H9 (cell line): ENCODE results near the gene CNGA4. TPM values are rescaled to one million over a fixed set of nuclear protein-coding genes. Genes with fewer than 3 reads are reported as not detected.

Experiments used
- DNase-seq: peaks from one replicate; pipeline ENCODE4 v3.0.0-alpha.2; 2017
- H2AFZ ChIP-seq: one replicate; pipeline ENCODE4 v1.6.1; 2013; ENCODE audit warnings: mild to moderate bottlenecking, low read length, control low read depth, moderate library complexity
- H2AK5ac ChIP-seq: 2 replicates; pipeline ENCODE4 v1.6.1; 2013; ENCODE audit warnings: low read length, control low read depth, mixed read lengths; ENCODE audit not compliant: insufficient read length
- H2BK120ac ChIP-seq: one replicate; pipeline ENCODE4 v1.6.1; 2013; ENCODE audit warnings: low read depth, mild to moderate bottlenecking, low read length, control low read depth, inconsistent platforms; ENCODE audit not compliant: poor library complexity, severe bottlenecking
- H2BK12ac ChIP-seq: 2 replicates; pipeline ENCODE4 v1.6.1; 2013; ENCODE audit warnings: low read length, control low read depth, mixed read lengths, low read depth; ENCODE audit not compliant: insufficient read length
- H2BK15ac ChIP-seq: 2 replicates; pipeline ENCODE4 v1.6.1; 2013; ENCODE audit warnings: low read depth, low read length, control low read depth
- H2BK20ac ChIP-seq: one replicate; pipeline ENCODE4 v1.6.1; 2013; ENCODE audit warnings: low read depth, mild to moderate bottlenecking, low read length, control low read depth, inconsistent platforms; ENCODE audit not compliant: poor library complexity, severe bottlenecking
- H2BK5ac ChIP-seq: 2 replicates; pipeline ENCODE4 v1.6.1; 2013; ENCODE audit warnings: low read length, control low read depth, mixed read lengths; ENCODE audit not compliant: insufficient read length
- H3K14ac ChIP-seq: 2 replicates; pipeline ENCODE4 v1.6.1; 2013; ENCODE audit warnings: low read length, control low read depth; ENCODE audit not compliant: insufficient read depth
- H3K18ac ChIP-seq: 2 replicates; pipeline ENCODE4 v1.6.1; 2013; ENCODE audit warnings: low read depth, mild to moderate bottlenecking, mixed read lengths, low read length, control low read depth; ENCODE audit not compliant: insufficient read length
- H3K23ac ChIP-seq: 2 replicates; pipeline ENCODE4 v1.6.1; 2013; ENCODE audit warnings: low read length, control low read depth, mixed read lengths, low read depth; ENCODE audit not compliant: insufficient read length
- H3K23me2 ChIP-seq: 2 replicates; pipeline ENCODE4 v1.6.1; 2013; ENCODE audit warnings: low read depth, mild to moderate bottlenecking, mixed read lengths, low read length, control low read depth; ENCODE audit not compliant: insufficient read length, poor library complexity, severe bottlenecking
- H3K27ac ChIP-seq: 2 replicates; pipeline ENCODE4 v1.5.1; 2013; ENCODE audit warnings: low read length, control low read depth, mixed read lengths, low read depth; ENCODE audit not compliant: insufficient read length
- H3K27me3 ChIP-seq: 2 replicates; pipeline ENCODE4 v1.6.1; 2013; ENCODE audit warnings: low read length, control low read depth, inconsistent platforms; ENCODE audit not compliant: insufficient read depth
- H3K4ac ChIP-seq: 2 replicates; pipeline ENCODE4 v1.6.1; 2013; ENCODE audit warnings: low read depth, mild to moderate bottlenecking, control low read depth, inconsistent platforms, low read length, moderate library complexity
- H3K4me1 ChIP-seq: 2 replicates; pipeline ENCODE4 v1.6.1; 2013; ENCODE audit warnings: low read length, control low read depth, inconsistent platforms; ENCODE audit not compliant: insufficient read depth
- H3K4me2 ChIP-seq: 2 replicates; pipeline ENCODE4 v1.6.1; 2013; ENCODE audit warnings: low read length, control low read depth, mixed read lengths; ENCODE audit not compliant: insufficient read length, insufficient read depth
- H3K56ac ChIP-seq: 2 replicates; pipeline ENCODE4 v1.6.1; 2013; ENCODE audit warnings: low read depth, mild to moderate bottlenecking, mixed read lengths, low read length, control low read depth; ENCODE audit not compliant: insufficient read length
- H3K79me1 ChIP-seq: 2 replicates; pipeline ENCODE4 v1.6.1; 2013; ENCODE audit warnings: low read depth, mild to moderate bottlenecking, moderate library complexity, low read length, control low read depth, inconsistent platforms; ENCODE audit not compliant: insufficient read depth, poor library complexity, severe bottlenecking
- H3K79me2 ChIP-seq: 2 replicates; pipeline ENCODE4 v1.6.1; 2013; ENCODE audit warnings: low read length, control low read depth, inconsistent platforms; ENCODE audit not compliant: insufficient read depth
- H3K9ac ChIP-seq: 2 replicates; pipeline ENCODE4 v1.6.1; 2013; ENCODE audit warnings: low read length, control low read depth, mixed read lengths; ENCODE audit not compliant: insufficient read length; ENCODE audit errors: extremely low read depth
- H3K9me3 ChIP-seq: one replicate; pipeline ENCODE4 v1.6.1; 2013; ENCODE audit warnings: low read depth, low read length, inconsistent platforms; ENCODE audit not compliant: control insufficient read depth
- H3T11ph ChIP-seq: one replicate; pipeline ENCODE4 v1.6.1; 2013; ENCODE audit warnings: mild to moderate bottlenecking, low read length, control low read depth, inconsistent platforms
- H4K20me1 ChIP-seq: one replicate; pipeline ENCODE4 v1.6.1; 2013; ENCODE audit not compliant: control insufficient read depth, insufficient read length, insufficient read depth
- H4K5ac ChIP-seq: 2 replicates; pipeline ENCODE4 v1.6.1; 2013; ENCODE audit warnings: low read depth, mild to moderate bottlenecking, mixed read lengths, low read length, control low read depth; ENCODE audit not compliant: insufficient read length
- H4K8ac ChIP-seq: replicated peaks from 2 replicates; pipeline ENCODE4 v1.6.1; 2013; ENCODE audit warnings: low read length, control low read depth, mixed read lengths, low read depth; ENCODE audit not compliant: insufficient read length
- H4K91ac ChIP-seq: 2 replicates; pipeline ENCODE4 v1.6.1; 2013; ENCODE audit warnings: low read depth, mild to moderate bottlenecking, moderate library complexity, mixed read lengths, low read length, control low read depth; ENCODE audit not compliant: insufficient read length
- H3K27ac Mint-ChIP-seq, 3 experiments: 2 replicates in 2 of 3; 3 replicates in 1 of 3; pipeline ENCODE4 v1.8.0; 2020 to 2021; ENCODE audit warnings: mixed read lengths in 3 of 3, mild to moderate bottlenecking in 1 of 3, moderate library complexity in 1 of 3
- H3K27me3 Mint-ChIP-seq: 2 replicates; pipeline ENCODE4 v1.8.0; 2021; ENCODE audit warnings: low read depth, mild to moderate bottlenecking, moderate library complexity, mixed read lengths
- H3K36me3 Mint-ChIP-seq, 3 experiments: 2 replicates in 2 of 3; 3 replicates in 1 of 3; pipeline ENCODE4 v1.8.0; 2020 to 2021; ENCODE audit warnings: low read depth in 3 of 3, mixed read lengths in 3 of 3; ENCODE audit not compliant: insufficient read depth in 1 of 3
- H3K4me1 Mint-ChIP-seq, 2 experiments: 2 replicates each; pipeline ENCODE4 v1.8.0; 2020; ENCODE audit warnings: mixed read lengths in 2 of 2
- H3K4me3 Mint-ChIP-seq, 2 experiments: 2 replicates in 1 of 2; 3 replicates in 1 of 2; pipeline ENCODE4 v1.8.0; 2020 to 2021; ENCODE audit warnings: mild to moderate bottlenecking in 2 of 2, mixed read lengths in 2 of 2, moderate library complexity in 1 of 2
- H3K9me3 Mint-ChIP-seq, 2 experiments: 2 replicates in 1 of 2; 3 replicates in 1 of 2; pipeline ENCODE4 v1.8.0; 2020; ENCODE audit warnings: mild to moderate bottlenecking in 2 of 2, mixed read lengths in 2 of 2, moderate library complexity in 1 of 2
- CTCF ChIP-seq: fragments of 200-600 bp; sonication (generic); conservative IDR thresholded peaks from 3 replicates; pipeline ENCODE4 v1.8.0; 2021; ENCODE audit warnings: antibody characterized with exemption, mild to moderate bottlenecking
- WGBS: extraction: QIAGEN DNeasy Blood & Tissue Kit; methylation state at CpG from one replicate; pipeline ENCODE4 v1.1.7; 2013; ENCODE audit warnings: missing lambda C conversion rate, low lambda C conversion rate, mixed read lengths; ENCODE audit not compliant: insufficient read length; ENCODE audit errors: extremely low coverage; 5-methylcytosine and 5-hydroxymethylcytosine counted together
- long read RNA-seq: library from polyadenylated mRNA; unstranded; transcript quantifications from one replicate; pipeline ENCODE4 v2.0.0, GENCODE V29; 2020
- total RNA-seq: library from RNA; stranded (reverse); gene quantifications from 2 replicates; pipeline ENCODE4 v1.2.1, GENCODE V29; 2021

Gene CNGA4
- total RNA-seq, result 0.11 and 0.20 TPM in 2 replicates
- long read RNA-seq, result 0 reads

- Histone ChIP-seq H2BK15ac (no peak within 1 kb of the TSS), H3T11ph (no peak within 1 kb of the TSS), H3K14ac (peak within 1 kb of the TSS; percentile 13; the same call in 1 of the 2 replicates), H3K56ac (no peak within 1 kb of the TSS), H2AFZ (no peak within 1 kb of the TSS), H2BK20ac (no peak within 1 kb of the TSS), H3K23me2 (peaks cover 5% of the 10 kb centered on the region), H2AK5ac (no peak within 1 kb of the TSS), H4K20me1 (no peaks in the 10 kb centered on the region), H4K91ac (no peak within 1 kb of the TSS), H3K9me3 (no peaks in the 10 kb centered on the region), H2BK120ac (no peak within 1 kb of the TSS), H3K4ac (no peak within 1 kb of the TSS), H2BK5ac (no peak within 1 kb of the TSS), H3K4me2 (no peak within 1 kb of the TSS), H3K4me1 (no peaks in the 10 kb centered on the region), H2BK12ac (no peak within 1 kb of the TSS), H4K5ac (no peak within 1 kb of the TSS), H3K18ac (no peak within 1 kb of the TSS), H3K27ac (no peak within 1 kb of the TSS), H3K23ac (no peak within 1 kb of the TSS), H3K9ac (no peak within 1 kb of the TSS), H3K79me2 (peaks cover under 1% of the 10 kb centered on the region; the same call in 1 of the 2 replicates), H3K27me3 (no peaks in the 10 kb centered on the region), H3K79me1 (no peaks in the 10 kb centered on the region), H4K8ac (no peak within 1 kb of the TSS)
- DNase-seq, result no peak
- Mint-ChIP-seq H3K4me1 (peaks cover 15 to 20% of the 10 kb centered on the region in 2 experiments), H3K9me3 (no peaks in the 10 kb centered on the region), H3K4me3 (no peak within 1 kb of the TSS), H3K27me3 (peaks cover 15% of the 10 kb centered on the region), H3K36me3 (no peaks in the 10 kb centered on the region), H3K27ac (no peak within 1 kb of the TSS)
- TF ChIP-seq CTCF, result 0 out of 3 replicates have a peak, but pooled peaks have one; percentile 20
- WGBS, result no CpG with 5 or more reads among the region's 1 CpG
Observed at GRCh38 chr11:6238902-6239301, at the start of gene CNGA4. Gene CNGA4, plus strand, starts transcription at chr11:6239089. Its CDS starts 118 bp downstream, at chr11:6239207.
